Right atrium auricular region (tissue), 2 donors: ENCODE data around the gene WNT2. TPM values are rescaled to one million over a fixed set of nuclear protein-coding genes. Genes with fewer than 3 reads are reported as not detected.

ENCODE experiments used
- DNase-seq: peaks from one replicate; pipeline ENCODE4 v3.0.0-alpha.2; 2019; ENCODE audit warnings: low spot score
- H3K27ac ChIP-seq, 2 donors: fragments of 200-600 bp; sonication (generic); 1 replicate in 1 of 2; 2 replicates in 1 of 2; pipeline ENCODE4 v1.5.1; 2016 to 2019
- H3K27me3 ChIP-seq, 2 donors: fragments of 200-600 bp; sonication (generic); one replicate each; pipeline versions ENCODE4 v1.5.1 to v1.6.0; 2017 to 2019
- H3K36me3 ChIP-seq: fragments of 200-600 bp; sonication (generic); one replicate; pipeline ENCODE4 v1.5.1; 2016
- H3K4me1 ChIP-seq, 2 donors: fragments of 200-600 bp; sonication (generic); one replicate each; pipeline versions ENCODE4 v1.5.1 to v1.6.0; 2017 to 2019
- H3K4me3 ChIP-seq, 2 donors: fragments of 200-600 bp; sonication (generic); 1 replicate in 1 of 2; 2 replicates in 1 of 2; pipeline ENCODE4 v1.5.1; 2017 to 2019; ENCODE audit warnings: mild to moderate bottlenecking in 1 of 2, moderate library complexity in 1 of 2
- H3K9me3 ChIP-seq, 2 donors: fragments of 200-600 bp; sonication (generic); one replicate each; pipeline ENCODE4 v1.5.1; 2019
- total RNA-seq, 2 donors: library from RNA; depleted of rRNA; stranded (reverse); fragments of >200 nt; gene quantifications; one replicate each; pipeline ENCODE4 v1.1.0, GENCODE V29; 2016
- TF ChIP-seq, protein P1 (sequence below), 2 donors: fragments of 200-600 bp; sonication (generic); IDR thresholded peaks; one replicate each; pipeline ENCODE4 v1.5.1; 2019; ENCODE audit warnings: antibody characterized with exemption in 2 of 2

WNT2 gene
- total RNA-seq, 2 donors from 2014 or later: 0.19 to 6.5 TPM

DNA sequence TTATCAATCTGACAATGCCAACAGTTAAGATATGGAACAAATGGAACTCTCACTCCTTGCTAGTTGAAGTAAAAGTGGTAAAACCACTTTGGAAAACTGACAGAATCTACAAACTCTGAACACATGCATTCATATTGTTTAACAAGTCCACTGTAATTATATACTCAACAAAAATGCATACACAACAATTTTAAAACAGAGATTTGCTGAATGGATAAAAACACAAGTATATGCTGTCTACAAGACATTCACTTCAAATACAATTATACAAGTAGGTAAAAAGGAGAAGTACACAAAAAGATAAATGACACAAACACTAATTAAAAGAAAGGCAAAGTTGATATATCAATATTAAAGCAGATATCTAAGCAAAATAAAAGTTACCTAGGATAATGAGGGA is 9.2 kb upstream of the WNT2 start:
- no peaks in the 10 kb centered on the region for H3K9me3 ChIP-seq
- DNase-seq: no peak
- no peaks in the 10 kb centered on the region for H3K27me3 ChIP-seq
- TF ChIP-seq, protein P1, sequence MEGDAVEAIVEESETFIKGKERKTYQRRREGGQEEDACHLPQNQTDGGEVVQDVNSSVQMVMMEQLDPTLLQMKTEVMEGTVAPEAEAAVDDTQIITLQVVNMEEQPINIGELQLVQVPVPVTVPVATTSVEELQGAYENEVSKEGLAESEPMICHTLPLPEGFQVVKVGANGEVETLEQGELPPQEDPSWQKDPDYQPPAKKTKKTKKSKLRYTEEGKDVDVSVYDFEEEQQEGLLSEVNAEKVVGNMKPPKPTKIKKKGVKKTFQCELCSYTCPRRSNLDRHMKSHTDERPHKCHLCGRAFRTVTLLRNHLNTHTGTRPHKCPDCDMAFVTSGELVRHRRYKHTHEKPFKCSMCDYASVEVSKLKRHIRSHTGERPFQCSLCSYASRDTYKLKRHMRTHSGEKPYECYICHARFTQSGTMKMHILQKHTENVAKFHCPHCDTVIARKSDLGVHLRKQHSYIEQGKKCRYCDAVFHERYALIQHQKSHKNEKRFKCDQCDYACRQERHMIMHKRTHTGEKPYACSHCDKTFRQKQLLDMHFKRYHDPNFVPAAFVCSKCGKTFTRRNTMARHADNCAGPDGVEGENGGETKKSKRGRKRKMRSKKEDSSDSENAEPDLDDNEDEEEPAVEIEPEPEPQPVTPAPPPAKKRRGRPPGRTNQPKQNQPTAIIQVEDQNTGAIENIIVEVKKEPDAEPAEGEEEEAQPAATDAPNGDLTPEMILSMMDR (IDR thresholded peaks at IDR 0.05): no peak
- no peak overlapping the region for H3K4me3 ChIP-seq
- no peaks in the 10 kb centered on the region for H3K4me1 ChIP-seq
- no peaks in the 10 kb centered on the region for H3K36me3 ChIP-seq
- no peak overlapping the region for H3K27ac ChIP-seq

DNA sequence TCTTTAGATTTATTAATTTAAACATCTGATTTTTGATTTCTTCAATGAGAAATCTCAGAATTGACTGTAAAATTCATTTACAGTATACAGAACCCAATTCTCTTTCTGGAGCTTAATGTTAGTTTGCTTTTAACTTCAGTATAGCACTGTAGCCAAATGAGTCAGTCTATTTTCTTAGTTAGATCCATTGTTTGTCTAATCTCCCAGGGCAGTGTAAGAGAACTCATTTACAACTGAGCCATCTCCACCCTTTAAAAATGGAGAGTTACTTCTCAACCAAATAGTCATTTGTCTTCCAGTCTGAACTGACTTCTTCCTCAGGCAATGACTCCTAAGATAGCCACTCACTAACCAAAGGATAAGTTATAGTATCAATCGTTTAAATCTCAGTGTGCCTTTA is 3.0 kb upstream of the WNT2 start:
- Histone ChIP-seq H3K27me3 (peaks cover 0 to 11% of the 10 kb centered on the region in 2 donors), H3K9me3 (no peaks in the 10 kb centered on the region), H3K27ac (no peak overlapping the region), H3K36me3 (no peaks in the 10 kb centered on the region), H3K4me3 (no peak overlapping the region), H3K4me1 (peaks cover 0 to 27% of the 10 kb centered on the region in 2 donors)
- TF ChIP-seq, protein P1 (IDR thresholded peaks at IDR 0.05): no peak
- DNase-seq: no peak

DNA sequence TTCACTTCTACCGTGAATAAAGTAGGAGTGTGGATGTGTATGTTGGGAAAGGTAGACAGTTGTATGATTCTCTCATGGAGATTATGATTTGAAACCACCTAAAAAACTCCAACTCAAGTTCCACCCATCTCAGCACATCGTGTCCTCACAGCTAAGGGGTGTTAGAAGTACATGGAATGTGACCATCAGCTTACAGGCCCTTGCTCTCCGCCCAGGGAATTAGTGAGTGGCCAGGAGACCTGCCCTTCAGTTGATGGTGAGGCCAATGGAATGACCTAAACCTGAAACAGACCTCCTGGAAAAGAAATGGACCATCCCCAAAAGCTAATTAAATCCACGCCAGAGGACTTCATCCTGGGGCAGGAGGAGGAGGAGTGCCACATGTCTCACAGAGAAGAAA is 2.1 kb upstream of the WNT2 start:
- TF ChIP-seq, protein P1 (IDR thresholded peaks at IDR 0.05): no peak
- Histone ChIP-seq H3K27me3 (peaks cover 0 to 11% of the 10 kb centered on the region in 2 donors), H3K27ac (no peak overlapping the region)

DNA sequence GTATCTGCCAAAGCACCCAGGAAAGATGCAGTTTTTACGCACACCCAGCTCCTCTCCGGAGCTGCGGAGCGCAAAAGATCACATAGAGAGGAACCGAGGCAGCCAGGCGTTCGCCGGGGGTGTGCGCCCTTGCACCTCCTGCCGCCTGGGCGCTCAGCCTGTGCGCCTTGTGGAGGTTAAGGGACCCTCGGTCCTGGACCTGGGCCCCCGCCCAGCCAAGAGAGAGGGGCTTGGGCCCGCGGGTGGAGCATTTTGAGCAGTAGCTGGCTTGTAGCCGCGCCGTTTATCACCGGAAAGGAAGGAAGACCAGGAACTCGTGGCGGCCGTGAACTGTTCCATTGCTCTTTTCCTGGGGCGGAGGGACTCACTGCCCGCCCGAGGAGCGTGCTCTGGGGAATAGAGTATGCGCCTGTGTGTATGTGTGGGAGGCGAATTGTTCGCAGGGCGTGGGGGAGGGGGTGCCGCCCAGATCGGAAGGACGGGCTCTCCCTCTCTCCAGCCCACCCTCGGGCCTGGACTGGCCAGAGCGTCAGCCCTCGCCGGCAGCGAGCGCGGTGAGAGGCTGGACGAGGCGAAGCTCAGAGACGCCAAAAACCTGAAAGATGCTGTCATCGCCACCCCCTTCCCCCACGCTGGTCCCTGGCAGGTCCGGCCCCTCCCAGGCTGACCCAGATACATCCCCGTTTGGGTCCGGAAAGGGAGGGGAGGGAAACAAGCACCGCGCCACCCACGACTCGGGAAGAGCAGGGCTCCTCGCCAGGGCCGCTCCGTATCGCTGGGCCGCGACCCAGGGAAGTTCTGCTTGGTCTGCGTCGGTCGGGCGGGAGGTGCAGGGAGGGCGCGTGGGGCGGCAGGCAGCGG is 1.2 kb upstream of the WNT2 start:
- Histone ChIP-seq H3K4me1 (peaks cover 0 to 27% of the 10 kb centered on the region in 2 donors), H3K27me3 (peaks cover 0 to 11% of the 10 kb centered on the region in 2 donors), H3K4me3 (peak overlapping the region; percentile 28 to 50), H3K27ac (no peak overlapping the region), H3K9me3 (no peaks in the 10 kb centered on the region), H3K36me3 (no peaks in the 10 kb centered on the region)
- DNase-seq: no peak
- TF ChIP-seq, protein P1 (IDR thresholded peaks at IDR 0.05): no peak

More for the DNA sequence above, 2.1 kb upstream of the WNT2 start:
- Histone ChIP-seq H3K4me1 (peaks cover 0 to 27% of the 10 kb centered on the region in 2 donors), H3K9me3 (no peaks in the 10 kb centered on the region), H3K4me3 (peak overlapping the region in 1 of 2 donors; percentile 50), H3K36me3 (no peaks in the 10 kb centered on the region)
- DNase-seq: no peak

DNA sequence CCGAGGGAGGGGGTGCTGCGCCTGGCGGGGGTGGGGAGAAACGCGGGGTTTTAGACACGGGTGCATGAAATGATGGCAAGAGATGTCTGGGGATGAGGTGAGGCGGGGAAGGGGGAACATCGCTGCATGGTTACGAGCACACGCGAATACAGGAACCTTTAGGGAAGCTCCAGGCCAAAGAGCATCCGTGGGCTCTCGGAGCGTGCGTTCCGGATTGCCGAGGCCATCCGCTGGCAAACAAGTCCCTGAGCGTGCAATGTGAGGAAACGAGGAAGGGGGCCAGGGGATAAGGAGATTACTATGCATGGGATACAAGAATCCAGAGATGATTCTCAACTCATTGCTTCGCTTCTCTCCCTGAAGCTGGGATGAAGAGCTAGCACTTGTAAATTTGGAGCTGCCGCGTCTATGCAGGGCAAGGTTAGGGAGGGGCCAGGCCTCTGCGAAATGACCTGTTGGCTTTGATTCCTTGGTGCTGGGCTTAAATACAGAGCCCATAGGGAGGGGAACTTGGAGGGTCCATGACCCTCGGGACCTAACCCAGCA is 520 bp upstream of the WNT2 start:
- TF ChIP-seq, protein P1 (IDR thresholded peaks at IDR 0.05): no peak
- H3K4me1 ChIP-seq: peaks cover 0 to 27% of the 10 kb centered on the region in 2 donors
- H3K4me3 ChIP-seq: peak overlapping the region; percentile 4 to 50
- DNase-seq: no peak
- no peaks in the 10 kb centered on the region for H3K36me3 ChIP-seq
- H3K9me3 ChIP-seq: no peaks in the 10 kb centered on the region
- peaks cover 0 to 11% of the 10 kb centered on the region in 2 donors for H3K27me3 ChIP-seq
- H3K27ac ChIP-seq: no peak overlapping the region
